ENCODE results near the gene PACRG. TPM values are rescaled to one million over a fixed set of nuclear protein-coding genes. Genes with fewer than 3 reads are reported as not detected.

Gene PACRG
- total and polyA plus RNA-seq, 4 donors, result 0.47 to 3.8 (median 2.4) TPM

- Histone ChIP-seq H3K36me3 (ENCODE audit: control insufficient read depth in 4 of 4, insufficient read depth in 3 of 4, low read depth in 1 of 4, low read length in 3 of 4) (no peaks in the 10 kb centered on the region), H3K27ac (ENCODE audit: low read depth in 1 of 2, low read length in 2 of 2) (no peak overlapping the region), H3K4me1 (ENCODE audit: control insufficient read depth in 4 of 4, insufficient read depth in 4 of 4, low read length in 3 of 4) (no peaks in the 10 kb centered on the region), H3K4me3 (ENCODE audit: low read depth in 1 of 3, low read length in 3 of 3) (no peak overlapping the region), H3K9ac (ENCODE audit: low read depth in 1 of 2, low read length in 2 of 2) (no peak overlapping the region), H3K27me3 (ENCODE audit: control insufficient read depth in 4 of 4, insufficient read depth in 4 of 4, low read length in 3 of 4) (no peaks in the 10 kb centered on the region), H3K9me3 (ENCODE audit: control insufficient read depth in 4 of 4, low read length in 3 of 4) (no peaks in the 10 kb centered on the region)
- no peak for DNase-seq (ENCODE audit: low spot score)
- 80% methylated on average over 4 of the region's 4 CpGs for WGBS
- TF ChIP-seq NR2F2 (IDR thresholded peaks at IDR 0.05), result no peak
- no peak for TF ChIP-seq ZBTB33 (IDR thresholded peaks at IDR 0.05)
- TF ChIP-seq RAD21 (IDR thresholded peaks at IDR 0.05), result no peak
- TF ChIP-seq GABPA (IDR thresholded peaks at IDR 0.05 in 1 of 2, conservative IDR thresholded peaks at IDR 0.05 in 1 of 2), result no peak
- TF ChIP-seq JUND (IDR thresholded peaks at IDR 0.05), result no peak
- no peak for TF ChIP-seq ATF3 (IDR thresholded peaks at IDR 0.05)
- no peak for TF ChIP-seq HNF4G (IDR thresholded peaks at IDR 0.05)
- no peak for TF ChIP-seq HNF4A (conservative IDR thresholded peaks at IDR 0.05)
- no peak for TF ChIP-seq EGR1 (IDR thresholded peaks at IDR 0.05; ENCODE audit: low read depth in 2 of 2)
- no peak for TF ChIP-seq MAX (IDR thresholded peaks at IDR 0.05)
- TF ChIP-seq FOXA1 (IDR thresholded peaks at IDR 0.05), result no peak
- TF ChIP-seq CTCF (IDR thresholded peaks at IDR 0.05; ENCODE audit: low read depth, low read length, missing input control), result no peak
- no peak for TF ChIP-seq YY1 (IDR thresholded peaks at IDR 0.05)
- no peak for TF ChIP-seq RXRA (IDR thresholded peaks at IDR 0.05)
- no peak for TF ChIP-seq REST (IDR thresholded peaks at IDR 0.05)
- no peak for TF ChIP-seq TAF1 (conservative IDR thresholded peaks at IDR 0.05)
- no peak for TF ChIP-seq FOXA2 (IDR thresholded peaks at IDR 0.05)
- no peak for TF ChIP-seq SP1 (IDR thresholded peaks at IDR 0.05)
These were observed 223.5 kb downstream of the PACRG start for GRCh38 chr6:162951164-162951743.
